SIG-M5 treated with dmso at 0.1 percent for 504 hours (cell line): Measurements from ENCODE around the gene GPBAR1.
"Not testable (repeated sequence)": the region's sequence is repeated elsewhere in the genome, so short reads cannot be mapped to it uniquely, and the experiment has no call there.

Experiments
- DNase-seq: peaks from one replicate; lab custom pipeline; 2025; ENCODE audit not compliant: unreplicated experiment; lab: John Stamatoyannopoulos, UW

GPBAR1 gene

GRCh38 chr2:218266316-218266979 is 5.6 kb downstream of the GPBAR1 start:
- no peak for DNase-seq

GRCh38 chr2:218267259-218267658 is 6.4 kb downstream of the GPBAR1 start:
- no peak for DNase-seq

- peak; percentile 99 for DNase-seq
Observed at GRCh38 chr2:218269900-218270720, 9.3 kb downstream of the GPBAR1 start, which contains the start of the genes AAMP and PNKD. AAMP (minus strand) TSS chr2:218270137; CDS start chr2:218270086, 51 bp downstream. PNKD (plus strand) TSS chr2:218270519; CDS start chr2:218270536, 17 bp downstream.

GRCh38 chr2:218270721-218271486 is 10.1 kb downstream of the GPBAR1 start:
- no peak for DNase-seq

GRCh38 chr2:218271487-218271797 is 10.6 kb downstream of the GPBAR1 start:
- no peak for DNase-seq

- no peak for DNase-seq
Observed at GRCh38 chr2:218271865-218272530, 11.2 kb downstream of the GPBAR1 start.

- DNase-seq = peak; percentile 89
Observed at GRCh38 chr2:218272531-218273212, 11.9 kb downstream of the GPBAR1 start.

- DNase-seq = not testable (repeated sequence)
Observed at GRCh38 chr2:218273214-218273907, 12.5 kb downstream of the GPBAR1 start.

- DNase-seq = no peak
Observed at GRCh38 chr2:218273908-218274249, 13.1 kb downstream of the GPBAR1 start.

- no peak for DNase-seq
Observed at GRCh38 chr2:218274586-218274985, 13.8 kb downstream of the GPBAR1 start.

GRCh38 chr2:218275371-218276072 is 14.7 kb downstream of the GPBAR1 start:
- no peak for DNase-seq

- no peak for DNase-seq
Observed at GRCh38 chr2:218276986-218277755, 16.4 kb downstream of the GPBAR1 start.

GRCh38 chr2:218277921-218278320 is 17.1 kb downstream of the GPBAR1 start:
- DNase-seq = no peak

- DNase-seq = no peak
Observed at GRCh38 chr2:218278531-218279360, 17.9 kb downstream of the GPBAR1 start.

- DNase-seq = no peak
Observed at GRCh38 chr2:218280260-218280870, 19.6 kb downstream of the GPBAR1 start.

- DNase-seq = no peak
Observed at GRCh38 chr2:218281449-218281848, 20.6 kb downstream of the GPBAR1 start.
